ENCODE results near the gene TRPV2.

- TF ChIP-seq CTCF (IDR thresholded peaks at IDR 0.05), result no peak
- no peak for TF ChIP-seq POLR2A (IDR thresholded peaks at IDR 0.05)
- no peak for TF ChIP-seq POLR2AphosphoS5 (IDR thresholded peaks at IDR 0.05)
These were observed 13.7 kb downstream of the TRPV2 start for GRCh38 chr17:16429083-16429482.
